Measurements from ENCODE around the gene RMRP.

RMRP gene

DNA sequence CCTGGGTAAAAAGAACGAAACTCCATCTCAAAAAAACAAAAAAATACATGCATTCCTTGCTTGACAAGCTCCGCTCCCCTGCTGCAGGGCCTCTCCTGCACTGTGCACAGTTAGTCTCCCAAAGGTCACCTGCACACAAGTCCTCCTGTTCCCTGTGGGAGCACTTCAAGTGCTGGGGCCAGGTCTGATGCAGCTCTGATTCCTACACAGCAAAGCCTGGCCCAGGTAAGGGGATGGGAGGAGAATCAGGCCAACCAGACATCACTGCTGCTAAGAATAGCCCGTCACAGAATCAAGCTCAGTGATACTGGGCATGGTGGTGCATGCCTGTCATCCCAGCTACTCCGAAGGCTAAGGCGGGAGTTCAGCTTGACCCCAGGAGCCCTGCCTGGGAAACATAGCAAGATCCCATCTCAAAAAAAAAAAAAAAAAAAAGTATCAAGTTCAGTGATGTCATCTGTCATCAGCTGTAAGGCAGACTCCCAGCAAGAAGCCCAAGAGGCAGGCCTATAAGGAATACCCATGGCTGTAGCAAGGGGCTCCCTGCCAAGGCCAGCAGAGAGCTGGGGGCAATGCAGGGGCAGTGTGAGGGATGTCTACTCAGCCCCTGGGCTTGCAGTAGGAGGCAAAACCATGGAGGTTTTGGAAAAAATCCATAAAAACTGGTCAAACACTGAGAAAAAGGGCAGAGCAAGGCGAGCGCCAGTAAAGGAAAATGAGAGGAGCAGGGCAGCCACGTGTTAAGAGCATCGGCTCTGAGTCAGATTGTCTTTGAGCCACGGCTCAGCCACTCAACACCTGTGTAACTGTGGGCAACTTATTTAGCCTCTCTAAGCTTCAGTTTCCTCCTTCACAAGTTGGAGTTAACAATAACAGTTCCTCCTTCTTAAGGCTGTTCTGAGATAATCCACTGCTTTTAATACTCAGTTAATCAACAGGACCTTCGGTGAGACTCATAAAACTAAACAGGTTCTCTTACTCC, 28.7 kb upstream of the RMRP start:
- no peak for DNase-seq

DNA sequence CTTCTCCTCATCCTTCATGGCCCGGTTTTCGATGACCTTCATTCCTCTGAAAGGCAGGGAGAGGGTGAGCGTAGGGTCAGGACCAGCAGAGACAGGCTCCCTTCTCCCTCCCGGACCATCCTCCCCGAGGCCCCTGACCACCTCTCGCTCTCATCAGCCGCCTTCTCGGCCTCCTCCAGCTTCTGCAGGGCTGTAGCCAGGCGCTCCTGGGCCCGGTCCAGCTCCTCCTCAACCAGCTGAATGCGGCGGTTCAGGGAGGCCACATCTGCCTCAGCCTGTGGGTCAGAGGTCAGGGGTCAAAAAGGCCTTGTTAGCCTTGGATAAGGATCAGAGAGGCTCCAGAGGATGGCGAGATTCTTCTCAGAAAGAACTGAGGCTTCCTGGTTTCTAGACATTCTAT, 27.7 kb upstream of the RMRP start:
- no peak for DNase-seq

DNA sequence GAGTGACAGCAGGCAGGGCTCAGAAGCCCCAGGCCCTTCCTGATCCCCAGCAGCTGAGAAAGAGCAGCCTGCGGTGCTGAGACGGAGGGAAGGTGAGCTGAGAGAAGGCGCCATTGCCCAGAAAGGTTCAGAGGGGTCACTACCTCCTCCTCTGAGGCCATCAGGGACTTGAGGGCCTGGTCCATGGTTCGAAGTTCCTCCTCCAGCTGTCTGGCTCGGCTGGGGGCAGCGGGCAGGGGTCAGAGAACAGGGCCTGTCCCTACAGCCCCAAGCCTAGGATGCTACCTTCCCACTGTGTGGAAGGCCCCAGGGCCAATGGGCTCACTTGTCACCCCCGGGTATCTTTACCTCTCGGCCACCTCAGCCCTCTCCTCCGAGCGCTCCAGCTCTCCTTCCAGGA, 27.1 kb upstream of the RMRP start:
- DNase-seq = no peak

DNA sequence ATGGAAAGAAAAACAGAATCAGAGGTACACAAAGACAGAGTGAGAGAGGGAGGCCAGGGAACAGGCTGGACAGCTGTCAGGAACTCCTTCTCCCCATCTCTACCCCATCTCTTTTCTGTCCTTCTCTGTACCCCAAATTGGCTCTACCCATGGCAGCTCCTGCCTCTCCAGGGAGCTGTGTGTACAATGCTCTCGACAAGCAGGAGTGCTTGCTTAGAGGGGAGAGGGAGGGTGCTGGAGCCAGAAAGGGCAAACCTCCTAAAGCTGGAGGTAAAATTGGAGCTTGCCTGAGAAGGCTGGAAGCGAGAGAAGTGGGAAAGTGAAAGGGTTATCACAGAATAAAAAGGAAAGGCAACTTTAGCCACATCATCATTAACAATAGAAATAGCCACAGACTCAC, 25.5 kb upstream of the RMRP start:
- no peak for DNase-seq

DNA sequence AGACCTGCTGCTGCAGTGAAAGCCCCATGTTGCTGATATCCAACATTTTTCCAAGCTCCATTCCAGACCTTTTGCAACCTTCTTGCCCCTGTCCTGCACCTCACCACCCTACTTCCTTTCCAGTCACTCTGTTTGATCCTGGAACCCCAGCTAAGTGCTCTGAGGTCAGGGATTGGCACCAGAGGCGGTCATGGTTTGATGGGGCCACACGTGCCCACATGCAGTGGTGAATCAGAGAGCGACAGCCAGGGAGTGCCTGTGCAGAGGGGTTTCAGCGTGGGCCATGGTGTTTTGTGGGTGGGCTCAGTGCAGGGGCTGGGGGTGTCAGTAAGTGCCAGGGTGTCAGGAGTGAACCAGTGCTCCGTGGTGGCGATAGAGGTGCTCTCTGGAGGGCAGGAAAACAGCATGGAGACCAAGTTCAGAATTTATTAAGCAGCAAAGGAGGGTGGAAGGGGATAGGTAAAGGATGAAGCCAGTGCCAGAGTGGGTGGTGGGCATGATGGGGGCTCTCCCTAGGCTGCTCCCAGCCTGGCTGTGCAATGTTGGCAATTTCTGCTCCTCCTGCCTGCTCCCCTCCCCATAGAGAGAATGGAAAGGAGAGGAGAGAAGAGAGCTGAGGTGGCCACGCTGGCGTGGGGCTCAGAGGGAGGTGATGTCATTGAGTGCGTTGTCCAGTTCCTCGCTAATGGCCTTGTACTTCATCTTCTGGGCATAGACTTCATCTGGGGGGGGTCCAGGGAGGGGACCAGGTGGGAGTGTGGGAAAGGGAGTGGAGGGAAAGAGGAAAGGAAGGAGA, 24.9 kb upstream of the RMRP start:
- no peak for DNase-seq

DNA sequence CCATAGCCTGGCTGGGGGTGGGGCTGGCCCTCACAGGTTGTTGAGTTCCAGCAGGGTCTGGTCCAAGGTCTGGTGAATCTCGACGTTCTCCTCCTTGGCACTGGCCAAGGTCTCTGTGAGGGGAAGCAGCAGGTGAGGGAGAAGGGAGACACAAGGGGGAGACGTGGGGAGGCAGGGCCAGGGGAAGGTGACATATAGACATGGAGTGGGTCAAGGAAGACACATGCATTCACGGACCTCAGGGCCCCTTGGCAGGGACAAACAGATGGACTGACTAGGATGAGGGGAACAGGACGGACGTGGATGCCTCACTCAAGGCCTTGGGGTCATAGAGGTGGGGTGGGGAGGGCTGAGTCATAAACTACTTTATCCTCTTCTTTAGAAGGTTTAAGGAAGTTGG, 24.2 kb upstream of the RMRP start:
- DNase-seq = no peak

DNA sequence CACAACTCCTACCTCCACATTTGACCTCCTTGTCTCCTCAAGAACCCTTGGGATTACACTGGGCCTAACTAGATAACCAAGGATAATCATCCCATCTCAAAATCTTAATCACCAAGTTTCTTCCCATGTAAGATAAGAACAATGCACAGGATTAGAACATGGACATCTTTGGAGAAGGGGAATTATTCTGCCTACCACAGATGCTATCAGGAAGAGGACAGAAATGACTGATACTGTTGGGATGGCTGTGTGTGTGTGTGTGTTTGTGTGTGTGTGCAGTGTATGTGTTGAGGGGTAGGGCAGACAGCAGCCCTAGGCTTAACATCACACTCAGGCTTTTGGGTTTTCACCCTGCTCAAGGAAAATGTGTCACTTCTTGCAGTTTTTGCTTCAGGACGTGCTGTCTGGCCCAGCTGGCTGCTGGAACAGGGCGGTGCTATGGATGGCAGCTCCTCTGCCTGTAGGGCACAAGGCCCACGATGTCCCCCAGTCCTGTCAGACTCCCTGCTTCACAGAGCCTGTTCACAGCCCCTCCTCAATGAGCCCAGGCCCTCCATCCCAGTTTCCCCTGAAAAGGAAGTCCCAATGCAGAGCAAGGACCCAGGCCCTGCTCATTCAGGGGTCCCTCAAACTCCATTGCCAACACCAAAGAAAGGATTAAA, 23.7 kb upstream of the RMRP start:
- no peak for DNase-seq

DNA sequence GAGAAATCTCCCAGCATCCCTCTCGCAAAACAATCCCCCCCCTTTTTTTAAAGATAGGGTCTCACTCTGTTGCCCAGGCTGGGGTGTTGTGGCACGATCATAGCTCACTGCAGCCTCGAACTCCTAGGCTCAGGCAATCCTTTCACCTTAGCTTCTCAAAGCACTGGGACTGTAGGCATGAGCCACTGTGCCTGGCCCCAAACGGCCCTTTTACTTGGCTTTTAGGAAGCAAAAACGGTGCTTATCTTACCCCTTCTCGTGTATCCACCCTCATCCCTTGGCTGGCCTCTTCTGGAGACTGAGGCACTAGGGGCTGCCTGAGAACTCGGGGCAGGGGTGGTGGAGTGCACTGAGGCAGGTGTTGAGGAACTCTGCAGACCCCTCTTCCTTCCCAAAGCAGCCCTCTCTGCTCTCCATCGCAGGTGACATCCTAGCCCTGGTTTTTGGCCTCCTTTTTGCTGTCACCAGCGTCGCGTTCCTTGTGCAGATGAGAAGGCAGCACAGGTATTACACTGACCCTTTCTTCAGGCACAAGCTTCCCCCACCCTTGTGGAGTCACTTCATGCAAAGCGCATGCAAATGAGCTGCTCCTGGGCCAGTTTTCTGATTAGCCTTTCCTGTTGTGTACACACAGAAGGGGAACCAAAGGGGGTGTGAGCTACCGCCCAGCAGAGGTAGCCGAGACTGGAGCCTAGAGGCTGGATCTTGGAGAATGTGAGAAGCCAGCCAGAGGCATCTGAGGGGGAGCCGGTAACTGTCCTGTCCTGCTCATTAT, 22.7 kb upstream of the RMRP start:
- DNase-seq = no peak

DNA sequence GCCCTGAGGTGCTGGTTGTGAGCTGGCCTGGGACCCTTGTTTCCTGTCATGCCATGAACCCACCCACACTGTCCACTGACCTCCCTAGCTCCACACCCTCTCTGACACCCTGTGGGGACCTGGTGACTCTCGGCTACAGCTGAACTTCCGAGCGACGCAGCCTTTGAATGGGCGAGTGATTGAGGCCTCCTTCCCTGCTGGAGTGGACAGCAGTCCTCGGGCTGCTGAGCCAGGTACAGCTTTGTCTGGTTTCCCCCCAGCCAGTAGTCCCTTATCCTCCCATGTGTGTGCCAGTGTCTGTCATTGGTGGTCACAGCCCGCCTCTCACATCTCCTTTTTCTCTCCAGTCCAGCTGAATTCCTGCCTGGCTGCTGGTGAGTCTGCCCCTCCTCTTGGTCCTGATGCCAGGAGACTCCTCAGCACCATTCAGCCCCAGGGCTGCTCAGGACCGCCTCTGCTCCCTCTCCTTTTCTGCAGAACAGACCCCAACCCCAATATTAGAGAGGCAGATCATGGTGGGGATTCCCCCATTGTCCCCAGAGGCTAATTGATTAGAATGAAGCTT, 22.0 kb upstream of the RMRP start:
- DNase-seq = no peak

DNA sequence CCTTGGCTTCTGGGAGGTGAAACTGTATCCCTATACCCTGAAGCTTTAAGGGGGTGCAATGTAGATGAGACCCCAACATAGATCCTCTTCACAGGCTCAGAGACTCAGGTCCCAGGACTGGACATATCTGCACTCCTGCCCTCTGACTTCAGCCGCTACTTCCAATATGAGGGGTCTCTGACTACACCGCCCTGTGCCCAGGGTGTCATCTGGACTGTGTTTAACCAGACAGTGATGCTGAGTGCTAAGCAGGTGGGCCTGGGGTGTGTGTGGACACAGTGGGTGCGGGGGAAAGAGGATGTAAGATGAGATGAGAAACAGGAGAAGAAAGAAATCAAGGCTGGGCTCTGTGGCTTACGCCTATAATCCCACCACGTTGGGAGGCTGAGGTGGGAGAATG, 21.3 kb upstream of the RMRP start:
- DNase-seq = no peak

DNA sequence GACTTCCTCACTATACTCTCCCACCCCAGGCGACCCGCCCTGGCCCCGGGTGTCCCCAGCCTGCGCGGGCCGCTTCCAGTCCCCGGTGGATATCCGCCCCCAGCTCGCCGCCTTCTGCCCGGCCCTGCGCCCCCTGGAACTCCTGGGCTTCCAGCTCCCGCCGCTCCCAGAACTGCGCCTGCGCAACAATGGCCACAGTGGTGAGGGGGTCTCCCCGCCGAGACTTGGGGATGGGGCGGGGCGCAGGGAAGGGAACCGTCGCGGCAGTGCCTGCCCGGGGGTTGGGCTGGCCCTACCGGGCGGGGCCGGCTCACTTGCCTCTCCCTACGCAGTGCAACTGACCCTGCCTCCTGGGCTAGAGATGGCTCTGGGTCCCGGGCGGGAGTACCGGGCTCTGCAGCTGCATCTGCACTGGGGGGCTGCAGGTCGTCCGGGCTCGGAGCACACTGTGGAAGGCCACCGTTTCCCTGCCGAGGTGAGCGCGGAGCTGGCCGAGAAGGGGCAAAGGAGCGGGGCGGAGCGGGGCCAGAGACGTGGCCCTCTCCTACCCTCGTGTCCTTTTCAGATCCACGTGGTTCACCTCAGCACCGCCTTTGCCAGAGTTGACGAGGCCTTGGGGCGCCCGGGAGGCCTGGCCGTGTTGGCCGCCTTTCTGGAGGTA, 18.0 kb upstream of the RMRP start:
- DNase-seq = peak; percentile 81

DNA sequence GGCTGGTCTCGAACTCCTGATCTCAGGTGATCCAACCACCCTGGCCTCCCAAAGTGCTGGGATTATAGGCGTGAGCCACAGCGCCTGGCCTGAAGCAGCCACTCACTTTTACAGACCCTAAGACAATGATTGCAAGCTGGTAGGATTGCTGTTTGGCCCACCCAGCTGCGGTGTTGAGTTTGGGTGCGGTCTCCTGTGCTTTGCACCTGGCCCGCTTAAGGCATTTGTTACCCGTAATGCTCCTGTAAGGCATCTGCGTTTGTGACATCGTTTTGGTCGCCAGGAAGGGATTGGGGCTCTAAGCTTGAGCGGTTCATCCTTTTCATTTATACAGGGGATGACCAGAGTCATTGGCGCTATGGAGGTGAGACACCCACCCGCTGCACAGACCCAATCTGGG, 17.4 kb upstream of the RMRP start:
- no peak for DNase-seq

DNA sequence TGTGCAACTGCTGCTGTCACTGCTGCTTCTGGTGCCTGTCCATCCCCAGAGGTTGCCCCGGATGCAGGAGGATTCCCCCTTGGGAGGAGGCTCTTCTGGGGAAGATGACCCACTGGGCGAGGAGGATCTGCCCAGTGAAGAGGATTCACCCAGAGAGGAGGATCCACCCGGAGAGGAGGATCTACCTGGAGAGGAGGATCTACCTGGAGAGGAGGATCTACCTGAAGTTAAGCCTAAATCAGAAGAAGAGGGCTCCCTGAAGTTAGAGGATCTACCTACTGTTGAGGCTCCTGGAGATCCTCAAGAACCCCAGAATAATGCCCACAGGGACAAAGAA, 16.2 kb upstream of the RMRP start:
- DNase-seq = no peak

DNA sequence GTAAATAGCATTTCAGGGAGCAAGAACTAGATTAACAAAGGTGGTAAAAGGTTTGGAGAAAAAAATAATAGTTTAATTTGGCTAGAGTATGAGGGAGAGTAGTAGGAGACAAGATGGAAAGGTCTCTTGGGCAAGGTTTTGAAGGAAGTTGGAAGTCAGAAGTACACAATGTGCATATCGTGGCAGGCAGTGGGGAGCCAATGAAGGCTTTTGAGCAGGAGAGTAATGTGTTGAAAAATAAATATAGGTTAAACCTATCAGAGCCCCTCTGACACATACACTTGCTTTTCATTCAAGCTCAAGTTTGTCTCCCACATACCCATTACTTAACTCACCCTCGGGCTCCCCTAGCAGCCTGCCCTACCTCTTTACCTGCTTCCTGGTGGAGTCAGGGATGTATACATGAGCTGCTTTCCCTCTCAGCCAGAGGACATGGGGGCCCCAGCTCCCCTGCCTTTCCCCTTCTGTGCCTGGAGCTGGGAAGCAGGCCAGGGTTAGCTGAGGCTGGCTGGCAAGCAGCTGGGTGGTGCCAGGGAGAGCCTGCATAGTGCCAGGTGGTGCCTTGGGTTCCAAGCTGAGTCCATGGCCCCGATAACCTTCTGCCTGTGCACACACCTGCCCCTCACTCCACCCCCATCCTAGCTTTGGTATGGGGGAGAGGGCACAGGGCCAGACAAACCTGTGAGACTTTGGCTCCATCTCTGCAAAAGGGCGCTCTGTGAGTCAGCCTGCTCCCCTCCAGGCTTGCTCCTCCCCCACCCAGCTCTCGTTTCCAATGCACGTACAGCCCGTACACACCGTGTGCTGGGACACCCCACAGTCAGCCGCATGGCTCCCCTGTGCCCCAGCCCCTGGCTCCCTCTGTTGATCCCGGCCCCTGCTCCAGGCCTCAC, 15.6 kb upstream of the RMRP start, which contains the start of gene CA9:
CA9 (plus strand) TSS at position 797 of the 893 bp plus-strand sequence; CDS start at position 829, 32 bp downstream.
- DNase-seq = no peak

DNA sequence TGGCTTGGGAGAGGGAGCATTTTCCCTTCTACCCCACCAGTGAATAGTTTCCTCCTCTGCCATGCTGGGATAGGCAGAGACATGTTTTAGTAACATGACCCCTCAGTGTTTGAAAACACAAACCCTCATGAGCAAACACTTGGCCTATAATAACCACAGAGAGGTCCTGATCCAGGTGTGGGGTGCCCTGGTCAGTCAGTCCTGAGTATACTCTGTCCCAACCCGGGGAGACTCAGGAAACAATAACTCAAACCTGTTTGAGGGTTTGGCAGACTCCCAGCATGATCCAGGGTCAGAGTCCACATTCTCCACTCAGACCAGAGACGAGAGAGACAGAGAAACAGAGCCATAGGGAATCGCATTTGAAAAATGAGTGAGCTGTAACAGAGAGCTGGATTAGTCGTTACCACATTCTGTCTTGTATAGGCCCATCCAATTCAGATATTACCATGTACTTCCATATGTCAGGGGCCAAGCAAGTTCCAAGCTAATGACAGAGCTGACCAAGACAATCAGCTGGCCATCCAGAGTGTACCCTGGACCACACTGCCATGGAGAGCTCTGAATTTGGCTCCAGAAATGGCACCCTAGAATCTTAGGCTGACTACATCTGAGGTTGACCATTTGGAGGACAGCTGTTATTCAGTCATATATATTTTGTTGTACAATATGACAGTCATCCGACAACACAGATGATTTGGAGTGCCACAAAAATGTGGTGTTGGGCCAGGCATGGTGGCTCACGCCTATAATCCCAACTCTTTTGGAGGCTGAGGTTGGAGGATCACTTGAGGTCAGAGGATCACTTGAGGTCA, 11.7 kb upstream of the RMRP start:
- no peak for DNase-seq

DNA sequence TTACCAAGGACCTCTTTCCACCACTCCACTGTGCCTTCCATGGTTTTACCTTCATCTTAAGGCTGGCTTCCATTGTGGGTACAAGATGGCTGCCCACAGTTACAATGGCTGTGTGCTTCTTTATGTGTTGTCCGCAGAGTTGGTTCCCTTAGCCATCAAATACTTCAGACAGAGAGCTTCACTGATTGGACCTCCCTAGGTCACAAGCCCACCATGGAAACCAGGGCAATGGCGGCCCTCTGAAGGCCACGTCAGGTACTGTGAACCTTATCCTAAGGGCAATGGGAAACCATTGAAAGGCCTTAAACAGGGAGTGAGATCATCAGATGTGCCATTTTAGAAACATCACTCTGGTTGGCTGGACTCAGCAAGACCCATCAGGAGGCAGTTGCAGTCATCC, 10.1 kb upstream of the RMRP start:
- no peak for DNase-seq

DNA sequence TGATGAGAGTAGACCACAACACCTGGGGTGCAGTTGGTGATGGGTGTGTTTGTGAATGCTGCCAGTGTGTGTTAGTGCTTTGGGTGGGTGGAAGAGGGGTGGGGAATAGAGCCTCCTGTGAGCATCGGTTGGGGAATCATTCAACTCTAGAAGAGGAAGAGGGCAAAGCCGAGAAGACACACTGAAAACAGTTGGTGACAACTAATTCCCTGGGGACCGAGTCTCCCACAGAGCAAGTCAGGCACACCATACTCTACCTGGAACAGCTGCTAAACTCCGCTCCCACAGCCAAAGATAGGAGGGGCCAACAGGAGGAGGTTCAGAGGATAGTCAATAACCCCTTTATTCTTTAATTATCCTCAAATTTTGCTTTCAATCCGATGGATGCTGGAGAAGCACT, 8.7 kb upstream of the RMRP start:
- DNase-seq = no peak

DNA sequence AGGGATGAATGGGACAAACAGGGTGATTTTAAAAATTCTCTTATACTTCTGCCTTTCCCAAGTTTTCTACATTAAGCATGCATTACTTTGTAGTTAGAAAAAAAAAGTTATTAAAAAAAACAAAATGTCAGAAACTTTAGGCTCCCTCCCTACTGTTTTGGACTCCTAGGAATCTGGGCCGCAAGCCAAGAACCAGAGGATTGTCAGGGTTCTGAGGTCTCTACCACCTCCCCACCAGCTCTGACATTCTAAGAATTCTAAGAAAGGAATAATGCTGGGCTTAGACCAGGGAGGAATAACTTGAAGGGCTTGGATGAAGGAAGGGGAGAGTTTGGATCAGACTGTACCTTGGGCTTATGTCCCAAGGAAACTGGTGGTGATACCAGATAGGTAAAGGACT, 8.2 kb upstream of the RMRP start:
- DNase-seq = no peak

DNA sequence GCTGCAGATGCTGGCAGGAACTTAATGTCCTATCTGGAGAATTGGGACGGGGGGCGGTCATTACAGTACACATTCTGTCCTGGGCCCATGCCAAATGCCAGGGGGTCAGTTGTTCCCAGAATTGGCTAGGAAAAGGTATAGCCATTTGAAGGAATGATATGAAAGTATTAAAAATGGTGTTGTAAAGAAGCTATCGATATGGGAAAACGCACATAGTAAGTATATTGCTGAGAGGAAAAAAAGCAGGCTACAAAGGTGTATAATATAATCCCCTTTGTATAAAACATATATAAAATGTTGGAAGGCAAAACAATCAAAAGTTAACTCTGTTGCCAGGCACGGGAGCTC, 7.6 kb upstream of the RMRP start:
- DNase-seq = no peak

All from femur (tissue), 1 donor.